Testis (tissue), 5 donors: ENCODE results near the gene RASGRF2. TPM values are rescaled to one million over a fixed set of nuclear protein-coding genes. Genes with fewer than 3 reads are reported as not detected.

Experiments used
- DNase-seq: peaks from one replicate; pipeline ENCODE4 v3.0.0-alpha.2; 2019
- H3K27ac ChIP-seq, 2 donors: fragments of 200-600 bp; sonication (generic); one replicate each; pipeline ENCODE4 v1.5.1; 2019
- H3K27me3 ChIP-seq: fragments of 200-600 bp; sonication (generic); one replicate; pipeline ENCODE4 v1.5.1; 2019
- H3K36me3 ChIP-seq: fragments of 200-600 bp; sonication (generic); one replicate; pipeline ENCODE4 v1.5.1; 2017; ENCODE audit warnings: low read depth; ENCODE audit errors: missing control alignments
- H3K4me1 ChIP-seq: fragments of 200-600 bp; sonication (generic); one replicate; pipeline ENCODE4 v1.5.1; 2019
- H3K4me3 ChIP-seq, 2 donors: fragments of 200-600 bp; sonication (generic); one replicate each; pipeline ENCODE4 v1.5.1; 2017 to 2019
- H3K9me3 ChIP-seq: fragments of 200-600 bp; sonication (generic); one replicate; pipeline ENCODE4 v1.5.1; 2017
- CTCF ChIP-seq, 3 experiments: fragments of 450-650 bp in 2 of 3; fragments of 200-600 bp in 1 of 3; sonication (generic) in 1 of 3; IDR thresholded peaks; one replicate each; pipeline ENCODE4 v1.5.1; 2016 to 2019; ENCODE audit warnings: antibody characterized with exemption in 3 of 3, mild to moderate bottlenecking in 2 of 3, moderate library complexity in 1 of 3
- POLR2A ChIP-seq: fragments of 450-650 bp; IDR thresholded peaks from one replicate; pipeline ENCODE4 v1.6.1; 2017; ENCODE audit warnings: antibody characterized with exemption, mild to moderate bottlenecking, moderate library complexity
- WGBS, 2 donors: methylation state at CpG; one replicate each; pipeline ENCODE4 v1.1.5; 2018; 5-methylcytosine and 5-hydroxymethylcytosine counted together
- intact Hi-C: fragments of 100-400 bp; cut with DNase I; formaldehyde crosslinking; loops from one replicate; pipeline ENCODE4 v1.15.1; 2023; ENCODE audit warnings: low total_unique reads
- long read RNA-seq, 2 donors: transcript quantifications; one replicate each; lab custom pipeline, GENCODE V29; 2026
- polyA plus RNA-seq: library from polyadenylated mRNA; stranded (reverse); fragments of 350-450 nt; fragmentation: Illumina TruSeq; extraction: RNeasy Lipid Tissue Mini Kit (QIAGEN cat#74804); gene quantifications from one replicate; pipeline ENCODE4 v1.2.3, GENCODE V29; 2014; ENCODE audit warnings: low read depth, low replicate concordance; ENCODE audit not compliant: insufficient read depth
- total RNA-seq, 2 donors: library from RNA; depleted of rRNA; stranded (reverse); fragments of >200 nt; gene quantifications; one replicate each; pipeline ENCODE4 v1.2.3, GENCODE V29; 2016

RASGRF2 gene
- total RNA-seq (10 to 100 TPM in 1 of 2 donors, 1 to 10 TPM in 1; 7.8 to 11.3 TPM), polyA plus RNA-seq (6.2 TPM)
- long read RNA-seq, donor 1 = 0 reads
- long read RNA-seq, donor 2 = 0 reads

GRCh38 chr5:80959768-80960442, at the start of gene RASGRF2:
Gene RASGRF2 (plus strand): TSS chr5:80960363. CDS start chr5:80960739, 376 bp downstream.
- DNase-seq = no peak
- Histone ChIP-seq H3K4me1 (no peaks in the 10 kb centered on the region), H3K9me3 (no peaks in the 10 kb centered on the region), H3K36me3 (no peaks in the 10 kb centered on the region), H3K4me3 (peak within 1 kb of the TSS; percentile 55 to 61), H3K27me3 (no peaks in the 10 kb centered on the region), H3K27ac (peak within 1 kb of the TSS; percentile 21 to 69)
- intact Hi-C loops = no loop called here
- 10 to 38% methylated on average over 16 to 54 of the region's 66 CpGs for WGBS, 2 donors
- TF ChIP-seq CTCF (IDR thresholded peaks at IDR 0.05) (no peak), POLR2A (no peak)

GRCh38 chr5:80912479-80912878, 47.7 kb upstream of the RASGRF2 start:
- H3K27ac ChIP-seq = no peak overlapping the region
- 89 to 92% methylated on average over 3 of the region's 3 CpGs for WGBS, 2 donors
- H3K9me3 ChIP-seq = no peaks in the 10 kb centered on the region
- H3K36me3 ChIP-seq = no peaks in the 10 kb centered on the region
- DNase-seq = no peak
- H3K4me1 ChIP-seq = no peaks in the 10 kb centered on the region
- no peak for TF ChIP-seq POLR2A
- no peak for TF ChIP-seq CTCF (IDR thresholded peaks at IDR 0.05)
- no peaks in the 10 kb centered on the region for H3K27me3 ChIP-seq
- no peak overlapping the region for H3K4me3 ChIP-seq
- intact Hi-C loops = no loop called here

- Histone ChIP-seq H3K4me1 (no peaks in the 10 kb centered on the region), H3K27ac (no peak overlapping the region), H3K27me3 (no peaks in the 10 kb centered on the region), H3K9me3 (no peaks in the 10 kb centered on the region), H3K4me3 (no peak overlapping the region), H3K36me3 (no peaks in the 10 kb centered on the region)
- intact Hi-C loops = no loop called here
- no peak for DNase-seq
- 50 to 73% methylated on average over 1 of the region's 1 CpG for WGBS, 2 donors
- no peak for TF ChIP-seq CTCF (IDR thresholded peaks at IDR 0.05)
- no peak for TF ChIP-seq POLR2A
Measured at GRCh38 chr5:80915716-80916115, 44.4 kb upstream of the RASGRF2 start.

GRCh38 chr5:80916676-80917075, 43.5 kb upstream of the RASGRF2 start:
- no peak for DNase-seq
- TF ChIP-seq CTCF (IDR thresholded peaks at IDR 0.05) = no peak
- no peak for TF ChIP-seq POLR2A
- Histone ChIP-seq H3K27ac (peak overlapping the region in 1 of 2 donors; percentile 17), H3K36me3 (no peaks in the 10 kb centered on the region), H3K27me3 (no peaks in the 10 kb centered on the region), H3K4me1 (no peaks in the 10 kb centered on the region), H3K9me3 (no peaks in the 10 kb centered on the region), H3K4me3 (no peak overlapping the region)
- WGBS, 2 donors = 55 to 70% methylated on average over 4 of the region's 4 CpGs
- intact Hi-C loops = no loop called here

GRCh38 chr5:80917631-80918030, 42.5 kb upstream of the RASGRF2 start:
- no peak overlapping the region for H3K4me3 ChIP-seq
- no peaks in the 10 kb centered on the region for H3K36me3 ChIP-seq
- WGBS, 2 donors = 43 to 62% methylated on average over 3 of the region's 3 CpGs
- no peak overlapping the region for H3K27ac ChIP-seq
- DNase-seq = no peak
- intact Hi-C loops = no loop called here
- no peak for TF ChIP-seq POLR2A
- H3K27me3 ChIP-seq = no peaks in the 10 kb centered on the region
- H3K9me3 ChIP-seq = no peaks in the 10 kb centered on the region
- no peaks in the 10 kb centered on the region for H3K4me1 ChIP-seq
